ENCODE data around the gene DCP1A.
"Not testable (repeated sequence)": the region's sequence is repeated elsewhere in the genome, so short reads cannot be mapped to it uniquely, and the experiment has no call there.

Gene DCP1A

GRCh38 chr3:53329897-53330296 is 17.4 kb downstream of the DCP1A start:
- H3K27me3 ChIP-seq (ENCODE audit: insufficient read depth, low read length), result no peaks in the 10 kb centered on the region
- H3K4me3 ChIP-seq (ENCODE audit: low read depth, low read length), result no peak overlapping the region
- H3K36me3 ChIP-seq (ENCODE audit: insufficient read depth, low read length), result peaks cover 43% of the 10 kb centered on the region
- no peak overlapping the region for H2AFZ ChIP-seq (ENCODE audit: low read length, unreplicated experiment)
- peaks cover 10% of the 10 kb centered on the region for H3K4me1 ChIP-seq (ENCODE audit: control insufficient read depth, insufficient read depth, low read length, unreplicated experiment)
- H3K79me2 ChIP-seq (ENCODE audit: control insufficient read depth, insufficient read depth, low read length, unreplicated experiment), result peaks cover 63% of the 10 kb centered on the region
- H3K27ac ChIP-seq (ENCODE audit: low read depth, low read length), result no peak overlapping the region

GRCh38 chr3:53328746-53329145 is 18.6 kb downstream of the DCP1A start:
- H3K79me2 ChIP-seq (ENCODE audit: control insufficient read depth, insufficient read depth, low read length, unreplicated experiment), result peaks cover 67% of the 10 kb centered on the region
- no peak overlapping the region for H3K27ac ChIP-seq (ENCODE audit: low read depth, low read length)

GRCh38 chr3:53327986-53328385 is 19.4 kb downstream of the DCP1A start:
- Histone ChIP-seq H3K36me3 (ENCODE audit: insufficient read depth, low read length) (peaks cover 45% of the 10 kb centered on the region), H3K79me2 (ENCODE audit: control insufficient read depth, insufficient read depth, low read length, unreplicated experiment) (peaks cover 73% of the 10 kb centered on the region)
- H3K4me1 ChIP-seq (ENCODE audit: control insufficient read depth, insufficient read depth, low read length, unreplicated experiment); H3K4me3 ChIP-seq (ENCODE audit: low read depth, low read length); H3K27me3 ChIP-seq (ENCODE audit: insufficient read depth, low read length); H3K27ac ChIP-seq (ENCODE audit: low read depth, low read length); H2AFZ ChIP-seq (ENCODE audit: low read length, unreplicated experiment): not testable (repeated sequence)

More at GRCh38 chr3:53328746-53329145, 18.6 kb downstream of the DCP1A start:
- Histone ChIP-seq H3K4me1 (ENCODE audit: control insufficient read depth, insufficient read depth, low read length, unreplicated experiment) (peaks cover 10% of the 10 kb centered on the region), H2AFZ (ENCODE audit: low read length, unreplicated experiment) (no peak overlapping the region), H3K36me3 (ENCODE audit: insufficient read depth, low read length) (peaks cover 43% of the 10 kb centered on the region), H3K27me3 (ENCODE audit: insufficient read depth, low read length) (no peaks in the 10 kb centered on the region), H3K4me3 (ENCODE audit: low read depth, low read length) (no peak overlapping the region)

- H3K4me1 ChIP-seq (ENCODE audit: control insufficient read depth, insufficient read depth, low read length, unreplicated experiment), result peaks cover 20% of the 10 kb centered on the region
- H3K79me2 ChIP-seq (ENCODE audit: control insufficient read depth, insufficient read depth, low read length, unreplicated experiment), result peaks cover 62% of the 10 kb centered on the region
- H3K36me3 ChIP-seq (ENCODE audit: insufficient read depth, low read length), result peaks cover 36% of the 10 kb centered on the region
- no peak overlapping the region for H2AFZ ChIP-seq (ENCODE audit: low read length, unreplicated experiment)
- no peak overlapping the region for H3K4me3 ChIP-seq (ENCODE audit: low read depth, low read length)
- H3K27ac ChIP-seq (ENCODE audit: low read depth, low read length), result no peak overlapping the region
- no peaks in the 10 kb centered on the region for H3K27me3 ChIP-seq (ENCODE audit: insufficient read depth, low read length)
Measured at GRCh38 chr3:53324105-53324504, 23.2 kb downstream of the DCP1A start.

GRCh38 chr3:53320697-53321096 is 26.6 kb downstream of the DCP1A start:
- no peak overlapping the region for H3K27ac ChIP-seq (ENCODE audit: low read depth, low read length)

GRCh38 chr3:53318522-53318921 is 28.8 kb downstream of the DCP1A start:
- Histone ChIP-seq H3K27ac (ENCODE audit: low read depth, low read length) (peak overlapping the region; percentile 60), H3K79me2 (ENCODE audit: control insufficient read depth, insufficient read depth, low read length, unreplicated experiment) (peaks cover 34% of the 10 kb centered on the region), H3K4me1 (ENCODE audit: control insufficient read depth, insufficient read depth, low read length, unreplicated experiment) (peaks cover 15% of the 10 kb centered on the region)

More at GRCh38 chr3:53320697-53321096, 26.6 kb downstream of the DCP1A start:
- H3K79me2 ChIP-seq (ENCODE audit: control insufficient read depth, insufficient read depth, low read length, unreplicated experiment), result peaks cover 48% of the 10 kb centered on the region
- no peaks in the 10 kb centered on the region for H3K27me3 ChIP-seq (ENCODE audit: insufficient read depth, low read length)
- peaks cover 18% of the 10 kb centered on the region for H3K4me1 ChIP-seq (ENCODE audit: control insufficient read depth, insufficient read depth, low read length, unreplicated experiment)
- H3K4me3 ChIP-seq (ENCODE audit: low read depth, low read length), result no peak overlapping the region
- peaks cover 34% of the 10 kb centered on the region for H3K36me3 ChIP-seq (ENCODE audit: insufficient read depth, low read length)
- H2AFZ ChIP-seq (ENCODE audit: low read length, unreplicated experiment), result no peak overlapping the region

GRCh38 chr3:53312832-53313231 is 34.5 kb downstream of the DCP1A start:
- Histone ChIP-seq H3K4me3 (ENCODE audit: low read depth, low read length) (no peak overlapping the region), H3K27me3 (ENCODE audit: insufficient read depth, low read length) (no peaks in the 10 kb centered on the region), H3K27ac (ENCODE audit: low read depth, low read length) (no peak overlapping the region), H2AFZ (ENCODE audit: low read length, unreplicated experiment) (no peak overlapping the region), H3K4me1 (ENCODE audit: control insufficient read depth, insufficient read depth, low read length, unreplicated experiment) (no peaks in the 10 kb centered on the region), H3K79me2 (ENCODE audit: control insufficient read depth, insufficient read depth, low read length, unreplicated experiment) (peaks cover 12% of the 10 kb centered on the region), H3K36me3 (ENCODE audit: insufficient read depth, low read length) (peaks cover 43% of the 10 kb centered on the region)

More at GRCh38 chr3:53318522-53318921, 28.8 kb downstream of the DCP1A start:
- Histone ChIP-seq H3K27me3 (ENCODE audit: insufficient read depth, low read length) (no peaks in the 10 kb centered on the region), H3K4me3 (ENCODE audit: low read depth, low read length) (no peak overlapping the region), H2AFZ (ENCODE audit: low read length, unreplicated experiment) (no peak overlapping the region), H3K36me3 (ENCODE audit: insufficient read depth, low read length) (peaks cover 27% of the 10 kb centered on the region)

GRCh38 chr3:53311882-53312281 is 35.5 kb downstream of the DCP1A start:
- Histone ChIP-seq H3K4me1 (ENCODE audit: control insufficient read depth, insufficient read depth, low read length, unreplicated experiment) (no peaks in the 10 kb centered on the region), H2AFZ (ENCODE audit: low read length, unreplicated experiment) (no peak overlapping the region), H3K27ac (ENCODE audit: low read depth, low read length) (no peak overlapping the region), H3K4me3 (ENCODE audit: low read depth, low read length) (no peak overlapping the region), H3K27me3 (ENCODE audit: insufficient read depth, low read length) (no peaks in the 10 kb centered on the region), H3K36me3 (ENCODE audit: insufficient read depth, low read length) (peaks cover 39% of the 10 kb centered on the region), H3K79me2 (ENCODE audit: control insufficient read depth, insufficient read depth, low read length, unreplicated experiment) (peaks cover 9% of the 10 kb centered on the region)

GRCh38 chr3:53303957-53304356 is 43.4 kb downstream of the DCP1A start:
- no peaks in the 10 kb centered on the region for H3K79me2 ChIP-seq (ENCODE audit: control insufficient read depth, insufficient read depth, low read length, unreplicated experiment)
- H3K36me3 ChIP-seq (ENCODE audit: insufficient read depth, low read length), result peaks cover 11% of the 10 kb centered on the region

GRCh38 chr3:53303549-53303948 is 43.8 kb downstream of the DCP1A start:
- peaks cover 16% of the 10 kb centered on the region for H3K36me3 ChIP-seq (ENCODE audit: insufficient read depth, low read length)
- H3K4me3 ChIP-seq (ENCODE audit: low read depth, low read length), result no peak overlapping the region
- H3K79me2 ChIP-seq (ENCODE audit: control insufficient read depth, insufficient read depth, low read length, unreplicated experiment), result no peaks in the 10 kb centered on the region
- H2AFZ ChIP-seq (ENCODE audit: low read length, unreplicated experiment), result no peak overlapping the region
- no peak overlapping the region for H3K27ac ChIP-seq (ENCODE audit: low read depth, low read length)
- no peaks in the 10 kb centered on the region for H3K4me1 ChIP-seq (ENCODE audit: control insufficient read depth, insufficient read depth, low read length, unreplicated experiment)
- no peaks in the 10 kb centered on the region for H3K27me3 ChIP-seq (ENCODE audit: insufficient read depth, low read length)

More at GRCh38 chr3:53303957-53304356, 43.4 kb downstream of the DCP1A start:
- no peak overlapping the region for H3K27ac ChIP-seq (ENCODE audit: low read depth, low read length)
- no peak overlapping the region for H2AFZ ChIP-seq (ENCODE audit: low read length, unreplicated experiment)
- H3K27me3 ChIP-seq (ENCODE audit: insufficient read depth, low read length), result no peaks in the 10 kb centered on the region
- no peaks in the 10 kb centered on the region for H3K4me1 ChIP-seq (ENCODE audit: control insufficient read depth, insufficient read depth, low read length, unreplicated experiment)
- H3K4me3 ChIP-seq (ENCODE audit: low read depth, low read length), result no peak overlapping the region

- H3K4me3 ChIP-seq (ENCODE audit: low read depth, low read length), result no peak overlapping the region
- no peaks in the 10 kb centered on the region for H3K79me2 ChIP-seq (ENCODE audit: control insufficient read depth, insufficient read depth, low read length, unreplicated experiment)
- no peaks in the 10 kb centered on the region for H3K4me1 ChIP-seq (ENCODE audit: control insufficient read depth, insufficient read depth, low read length, unreplicated experiment)
- no peaks in the 10 kb centered on the region for H3K27me3 ChIP-seq (ENCODE audit: insufficient read depth, low read length)
- peaks cover 18% of the 10 kb centered on the region for H3K36me3 ChIP-seq (ENCODE audit: insufficient read depth, low read length)
- no peak overlapping the region for H3K27ac ChIP-seq (ENCODE audit: low read depth, low read length)
- no peak overlapping the region for H2AFZ ChIP-seq (ENCODE audit: low read length, unreplicated experiment)
Measured at GRCh38 chr3:53300826-53301225, 46.5 kb downstream of the DCP1A start.
